ENCODE measurements around the gene PRKCA.

- no peak for TF ChIP-seq YY1 (IDR thresholded peaks at IDR 0.05; ENCODE audit: insufficient read depth, insufficient read length)
- no peak for TF ChIP-seq SUZ12 (IDR thresholded peaks at IDR 0.05; ENCODE audit: extremely low read depth, insufficient read depth, insufficient read length)
Measured at GRCh38 chr17:66784621-66785364, 482.4 kb downstream of the PRKCA start.

Measured in NT2/D1 (cell line).